ENCODE measurements around the gene LDHB.
"Not testable (repeated sequence)": the region's sequence is repeated elsewhere in the genome, so short reads cannot be mapped to it uniquely, and the experiment has no call there.

Gene LDHB

DNA sequence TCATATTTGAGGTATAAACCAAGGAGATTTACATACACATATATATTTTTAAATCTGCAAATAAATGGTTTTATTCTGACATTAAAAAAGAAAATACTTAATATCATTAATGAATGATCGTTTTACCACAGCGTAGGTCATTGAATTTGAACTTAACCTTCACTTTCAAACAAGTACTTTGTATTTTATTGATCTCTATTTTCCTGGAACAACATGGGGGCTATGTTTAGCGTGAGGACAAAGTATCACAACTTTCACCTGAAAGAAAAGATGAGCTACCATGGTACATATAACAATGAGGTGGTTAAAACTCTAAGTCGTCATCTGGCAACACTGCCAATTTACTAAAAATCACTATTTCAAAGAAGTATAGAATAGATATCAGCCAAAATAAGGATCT, 59.0 kb downstream of the LDHB start:
- H3K4me3 ChIP-seq (ENCODE audit: low read depth, low read length) = no peak overlapping the region
- TF ChIP-seq, protein P1, sequence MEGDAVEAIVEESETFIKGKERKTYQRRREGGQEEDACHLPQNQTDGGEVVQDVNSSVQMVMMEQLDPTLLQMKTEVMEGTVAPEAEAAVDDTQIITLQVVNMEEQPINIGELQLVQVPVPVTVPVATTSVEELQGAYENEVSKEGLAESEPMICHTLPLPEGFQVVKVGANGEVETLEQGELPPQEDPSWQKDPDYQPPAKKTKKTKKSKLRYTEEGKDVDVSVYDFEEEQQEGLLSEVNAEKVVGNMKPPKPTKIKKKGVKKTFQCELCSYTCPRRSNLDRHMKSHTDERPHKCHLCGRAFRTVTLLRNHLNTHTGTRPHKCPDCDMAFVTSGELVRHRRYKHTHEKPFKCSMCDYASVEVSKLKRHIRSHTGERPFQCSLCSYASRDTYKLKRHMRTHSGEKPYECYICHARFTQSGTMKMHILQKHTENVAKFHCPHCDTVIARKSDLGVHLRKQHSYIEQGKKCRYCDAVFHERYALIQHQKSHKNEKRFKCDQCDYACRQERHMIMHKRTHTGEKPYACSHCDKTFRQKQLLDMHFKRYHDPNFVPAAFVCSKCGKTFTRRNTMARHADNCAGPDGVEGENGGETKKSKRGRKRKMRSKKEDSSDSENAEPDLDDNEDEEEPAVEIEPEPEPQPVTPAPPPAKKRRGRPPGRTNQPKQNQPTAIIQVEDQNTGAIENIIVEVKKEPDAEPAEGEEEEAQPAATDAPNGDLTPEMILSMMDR (IDR thresholded peaks at IDR 0.05; ENCODE audit: low read depth, low read length) = no peak

DNA sequence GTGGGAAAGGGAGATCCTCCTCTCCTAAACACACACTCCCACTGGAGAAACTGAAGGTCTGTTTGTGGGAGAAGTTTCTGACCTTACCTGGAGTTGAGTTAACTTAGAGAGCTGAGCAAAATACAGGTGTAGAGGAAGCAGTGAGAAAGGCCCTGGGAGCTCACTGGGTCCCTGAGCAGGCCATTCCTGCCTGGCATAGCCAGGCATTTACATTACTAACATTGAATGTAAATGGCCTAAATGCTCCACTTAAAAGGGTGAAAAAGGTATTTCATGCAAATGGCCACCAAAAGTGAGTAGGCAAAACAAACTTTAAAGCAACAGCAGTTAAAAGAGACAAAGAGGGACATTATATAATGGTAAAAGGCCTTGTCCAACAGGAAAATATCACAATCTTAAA, 62.3 kb downstream of the LDHB start:
- H3K4me3 ChIP-seq (ENCODE audit: low read depth, low read length) = not testable (repeated sequence)

DNA sequence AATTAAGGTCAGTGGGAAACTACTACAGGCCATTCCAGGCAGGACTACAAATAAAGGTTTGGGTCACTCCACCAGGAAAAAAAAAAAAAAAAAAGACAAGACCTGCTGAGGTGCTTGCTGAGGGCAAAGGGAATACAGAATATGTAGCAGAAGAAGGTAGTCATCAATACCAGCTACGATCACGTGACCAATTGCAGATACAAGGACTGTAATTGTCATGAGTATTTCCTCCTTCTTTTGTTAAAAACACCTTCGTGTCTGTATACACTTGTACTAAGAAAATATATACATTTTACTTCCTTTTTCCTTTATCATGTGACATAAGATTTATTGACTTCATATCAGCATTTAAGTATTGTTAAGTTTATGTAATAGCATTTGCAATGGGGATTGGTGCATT, 72.2 kb downstream of the LDHB start:
- TF ChIP-seq, protein P1 (IDR thresholded peaks at IDR 0.05; ENCODE audit: low read depth, low read length) = no peak
- no peak overlapping the region for H3K4me3 ChIP-seq (ENCODE audit: low read depth, low read length)

All from WI38 (cell line).